Psoas muscle (tissue), 8 donors: ENCODE data around the gene IPO9. TPM values are rescaled to one million over a fixed set of nuclear protein-coding genes. Genes with fewer than 3 reads are reported as not detected.

Source experiments
- ATAC-seq, 4 donors: fragments of 200-7000 bp; cut with Tn5 transposase; one replicate each; pipeline ENCODE4 v1.9.1; 2020; ENCODE audit warnings: moderate library complexity in 3 of 4, mild to moderate bottlenecking in 2 of 4
- DNase-seq, 2 donors: peaks; one replicate each; pipeline ENCODE4 v3.0.0-alpha.2; 2020
- H3K27ac ChIP-seq: fragments of 200-600 bp; one replicate; pipeline ENCODE4 v1.8.0; 2022
- H3K27me3 ChIP-seq, 3 donors: fragments of 200-600 bp in 1 of 3; one replicate each; pipeline versions ENCODE4 v1.6.1 to v1.8.0; 2013 to 2022; ENCODE audit warnings: low read length in 2 of 3, mild to moderate bottlenecking in 2 of 3, moderate library complexity in 1 of 3; ENCODE audit not compliant: insufficient read depth in 3 of 3
- H3K36me3 ChIP-seq, 2 donors: fragments of 200-600 bp in 1 of 2; one replicate each; pipeline versions ENCODE4 v1.6.1 to v1.8.0; 2013 to 2022; ENCODE audit warnings: low read depth in 1 of 2, mild to moderate bottlenecking in 1 of 2, moderate library complexity in 1 of 2; ENCODE audit not compliant: insufficient read depth in 1 of 2
- H3K4me1 ChIP-seq: fragments of 200-600 bp; one replicate; pipeline ENCODE4 v1.8.0; 2022
- H3K4me3 ChIP-seq: fragments of 200-600 bp; one replicate; pipeline ENCODE4 v1.8.0; 2022; ENCODE audit warnings: mild to moderate bottlenecking
- H3K9me3 ChIP-seq: fragments of 200-600 bp; one replicate; pipeline ENCODE4 v1.8.0; 2022
- WGBS, 3 donors: extraction: QIAGEN DNeasy Blood & Tissue Kit; methylation state at CpG; one replicate each; pipeline versions ENCODE4 v1.1.6 to v1.1.7; 2013; 5-methylcytosine and 5-hydroxymethylcytosine counted together
- intact Hi-C, 2 donors: fragments of 100-400 bp; cut with DNase I; formaldehyde crosslinking; loops; one replicate each; pipeline versions ENCODE4 v1.11.0 to v1.14.2; 2022
- polyA plus RNA-seq, 3 donors: library from polyadenylated mRNA; stranded (reverse); fragments of 200-250 nt; gene quantifications; one replicate each; pipeline ENCODE4 v1.2.3, GENCODE V29; 2013
- total RNA-seq, 4 donors: library from RNA; stranded (reverse); fragmentation: NEBNext Ultra II Directional in 2 of 4; extraction: Animal tissue kit (Norgen Biotek cat#: 25700) in 2 of 4; gene quantifications; one replicate each; pipeline versions ENCODE4 v1.2.1 to v1.2.4, GENCODE V29; 2021 to 2023
- TF ChIP-seq, protein P1 (sequence below): fragments of 200-600 bp; IDR thresholded peaks from one replicate; pipeline ENCODE4 v1.8.0; 2022; ENCODE audit warnings: antibody characterized with exemption
- donor health status: healthy with polysubstance abuse.
- donor health status: DM: no; HTN: no; CAD: no; lungs with moderate emphysema.
- donor health status: Bipolar disorder and iron deficiency.
- donor health status: healthy.
- donor health status: DM: yes; HTN: yes; CAD: no.
- donor health status: DM: no; HTN: no; CAD: no.
- donor health status: DM: no; HTN: no; CAD: no.
- donor health status: DM: yes; HTN: yes; CAD: no.

IPO9 gene
- total and polyA plus RNA-seq, 7 donors, result 6.6 to 26.9 (median 20.1) TPM

DNA sequence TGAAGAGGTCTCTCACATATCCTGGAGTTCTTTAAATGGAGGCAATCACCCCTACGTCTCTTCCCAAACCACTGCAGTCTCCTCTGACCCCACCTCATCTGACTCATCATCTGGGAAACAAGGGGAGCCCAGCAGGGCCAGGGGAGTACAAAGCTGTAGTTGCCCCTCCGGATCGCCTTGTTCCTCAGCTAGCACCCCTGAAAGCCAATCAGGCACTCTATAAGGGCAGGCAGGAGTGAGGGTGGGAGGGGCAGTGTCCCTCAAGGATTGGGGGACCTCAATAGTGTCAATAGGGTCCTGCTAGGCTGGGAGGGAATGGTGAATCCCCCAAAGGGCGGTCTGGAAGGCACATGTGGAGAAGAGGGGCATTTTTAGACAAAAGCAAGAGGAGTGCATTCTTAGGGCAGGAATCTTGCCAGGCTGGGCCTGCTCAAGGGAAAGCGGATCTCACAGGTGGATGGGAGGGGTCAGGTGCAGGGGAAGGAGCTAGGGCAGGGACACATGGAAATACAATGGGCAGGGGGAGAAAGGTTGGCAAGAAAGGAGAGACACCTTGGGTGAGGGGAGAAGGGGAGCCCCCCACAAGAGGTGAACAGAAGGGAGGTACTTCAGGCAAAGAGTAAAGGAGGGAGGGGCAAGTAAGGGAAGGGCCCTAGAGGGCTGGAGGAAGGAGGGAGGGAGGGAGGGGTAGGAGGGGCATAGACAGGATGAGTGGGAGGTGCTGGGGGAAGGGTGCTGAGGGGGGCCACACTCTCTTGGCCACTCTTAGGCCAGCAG, 65.6 kb downstream of the IPO9 start:
- WGBS, 3 donors, result 53 to 83% (median 58%) methylated on average over 5 of the region's 5 CpGs
- TF ChIP-seq, protein P1, sequence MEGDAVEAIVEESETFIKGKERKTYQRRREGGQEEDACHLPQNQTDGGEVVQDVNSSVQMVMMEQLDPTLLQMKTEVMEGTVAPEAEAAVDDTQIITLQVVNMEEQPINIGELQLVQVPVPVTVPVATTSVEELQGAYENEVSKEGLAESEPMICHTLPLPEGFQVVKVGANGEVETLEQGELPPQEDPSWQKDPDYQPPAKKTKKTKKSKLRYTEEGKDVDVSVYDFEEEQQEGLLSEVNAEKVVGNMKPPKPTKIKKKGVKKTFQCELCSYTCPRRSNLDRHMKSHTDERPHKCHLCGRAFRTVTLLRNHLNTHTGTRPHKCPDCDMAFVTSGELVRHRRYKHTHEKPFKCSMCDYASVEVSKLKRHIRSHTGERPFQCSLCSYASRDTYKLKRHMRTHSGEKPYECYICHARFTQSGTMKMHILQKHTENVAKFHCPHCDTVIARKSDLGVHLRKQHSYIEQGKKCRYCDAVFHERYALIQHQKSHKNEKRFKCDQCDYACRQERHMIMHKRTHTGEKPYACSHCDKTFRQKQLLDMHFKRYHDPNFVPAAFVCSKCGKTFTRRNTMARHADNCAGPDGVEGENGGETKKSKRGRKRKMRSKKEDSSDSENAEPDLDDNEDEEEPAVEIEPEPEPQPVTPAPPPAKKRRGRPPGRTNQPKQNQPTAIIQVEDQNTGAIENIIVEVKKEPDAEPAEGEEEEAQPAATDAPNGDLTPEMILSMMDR, result no peak
- peaks cover 57% of the 10 kb centered on the region for H3K4me1 ChIP-seq
- no peaks in the 10 kb centered on the region for H3K27me3 ChIP-seq
- DNase-seq (no peak), ATAC-seq (no peak)
- no peak overlapping the region for H3K4me3 ChIP-seq
- peak overlapping the region; percentile 95 for H3K27ac ChIP-seq
- H3K9me3 ChIP-seq, result no peaks in the 10 kb centered on the region
- intact Hi-C loops, result loop anchor here (5.0 to 10.0 kb wide), 2 partner anchors 63 to 240 kb away; partner anchors contain the start of gene TIMM17A (in 2 of the 2)
- H3K36me3 ChIP-seq, result peaks cover 0 to 44% of the 10 kb centered on the region in 2 donors

DNA sequence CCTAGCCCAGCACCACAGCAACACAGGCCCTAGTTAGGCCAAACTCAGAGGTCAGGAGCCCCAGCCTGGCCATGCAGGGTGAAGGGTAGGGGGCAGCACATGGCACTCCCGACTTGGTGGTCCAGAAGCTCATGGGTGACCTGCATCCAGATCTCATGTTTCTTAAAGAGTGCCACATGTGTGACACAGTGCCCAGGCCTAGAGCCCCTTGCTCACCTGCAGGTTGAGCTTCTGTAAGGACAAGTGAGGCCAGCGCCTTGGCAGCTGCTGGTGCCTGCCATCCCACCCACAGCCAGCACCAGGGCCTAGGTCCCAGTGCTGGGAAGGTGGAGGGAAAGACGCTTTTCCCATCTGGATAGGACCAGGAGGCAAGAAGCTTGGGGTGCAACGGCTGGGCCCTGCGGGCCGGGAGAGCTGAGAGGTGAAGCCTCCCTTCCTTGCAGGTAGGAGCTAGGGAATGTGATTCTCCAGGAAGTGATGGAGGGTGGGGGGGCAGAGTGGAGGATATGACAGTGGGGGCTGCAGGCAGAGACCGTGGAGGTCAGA, 66.2 kb downstream of the IPO9 start:
- Histone ChIP-seq H3K27ac (peak overlapping the region; percentile 95), H3K36me3 (peaks cover 0 to 44% of the 10 kb centered on the region in 2 donors), H3K4me3 (no peak overlapping the region), H3K4me1 (peaks cover 50% of the 10 kb centered on the region), H3K27me3 (no peaks in the 10 kb centered on the region), H3K9me3 (no peaks in the 10 kb centered on the region)
- DNase-seq, result no peak
- 49 to 68% (median 52%) methylated on average over 7 of the region's 7 CpGs for WGBS, 3 donors
- ATAC-seq, result no peak
- TF ChIP-seq, protein P1, result no peak
- intact Hi-C loops, result loop anchor here (5.0 to 10.0 kb wide), 2 partner anchors 62 to 240 kb away; partner anchors contain the start of gene TIMM17A (in 2 of the 2)

DNA sequence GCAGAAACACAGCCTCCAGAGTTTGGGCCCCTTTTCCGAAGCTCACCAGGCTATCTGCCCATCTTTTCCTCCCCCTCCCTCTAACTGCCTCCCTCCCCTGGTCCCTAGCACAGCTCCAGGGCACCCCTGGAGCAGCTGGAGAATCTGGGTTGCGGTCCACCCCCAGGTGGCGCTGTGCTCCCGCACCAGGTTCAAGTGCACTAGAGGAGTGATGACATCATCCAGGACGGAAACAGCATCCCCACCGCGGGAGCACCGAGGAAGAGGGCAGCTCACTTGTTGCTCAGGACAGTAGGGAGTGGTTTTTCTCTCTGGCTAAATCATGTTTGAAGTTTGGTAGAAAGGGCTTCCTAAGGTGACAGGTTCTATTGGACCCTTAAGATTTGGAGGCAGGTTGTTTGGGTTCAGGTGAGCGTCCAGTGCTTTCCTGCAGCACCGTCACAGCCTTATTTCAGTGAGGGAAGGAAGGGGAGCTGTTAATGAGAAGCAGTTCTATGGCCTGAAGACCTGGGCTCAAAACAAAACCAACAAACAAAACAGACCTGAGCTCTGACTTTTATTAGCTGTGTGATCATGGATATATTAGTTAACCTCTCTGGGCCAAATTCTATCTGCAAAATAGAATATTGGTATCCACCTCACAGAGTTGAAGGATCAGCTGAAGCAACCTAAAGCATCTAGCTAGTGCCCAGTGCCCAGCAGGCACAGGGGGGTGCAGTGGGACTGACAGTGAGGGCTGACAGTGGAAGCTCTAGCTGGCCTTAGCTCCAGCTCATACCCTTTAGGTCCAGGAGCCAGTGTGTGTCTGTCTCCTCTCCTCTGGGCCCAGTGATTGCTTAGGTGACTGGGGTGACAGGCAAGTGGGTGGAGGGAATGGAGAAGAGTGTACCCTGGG, 67.2 kb downstream of the IPO9 start:
- 7 to 14% (median 10%) methylated on average over 10 of the region's 10 CpGs for WGBS, 3 donors
- Histone ChIP-seq H3K36me3 (peaks cover 0 to 51% of the 10 kb centered on the region in 2 donors), H3K27ac (peak overlapping the region; percentile 95), H3K9me3 (no peaks in the 10 kb centered on the region), H3K27me3 (no peaks in the 10 kb centered on the region), H3K4me3 (no peak overlapping the region), H3K4me1 (peaks cover 42% of the 10 kb centered on the region)
- DNase-seq, result peak; percentile 91 to 94
- ATAC-seq, result peak; percentile 92 to 93 (median 92)
- intact Hi-C loops, result loop anchor here (1.0 to 10.0 kb wide), 4 partner anchors 61 to 239 kb away; partner anchors contain the start of gene TIMM17A (in 2 of the 2)
- TF ChIP-seq, protein P1, result peak; percentile 97

DNA sequence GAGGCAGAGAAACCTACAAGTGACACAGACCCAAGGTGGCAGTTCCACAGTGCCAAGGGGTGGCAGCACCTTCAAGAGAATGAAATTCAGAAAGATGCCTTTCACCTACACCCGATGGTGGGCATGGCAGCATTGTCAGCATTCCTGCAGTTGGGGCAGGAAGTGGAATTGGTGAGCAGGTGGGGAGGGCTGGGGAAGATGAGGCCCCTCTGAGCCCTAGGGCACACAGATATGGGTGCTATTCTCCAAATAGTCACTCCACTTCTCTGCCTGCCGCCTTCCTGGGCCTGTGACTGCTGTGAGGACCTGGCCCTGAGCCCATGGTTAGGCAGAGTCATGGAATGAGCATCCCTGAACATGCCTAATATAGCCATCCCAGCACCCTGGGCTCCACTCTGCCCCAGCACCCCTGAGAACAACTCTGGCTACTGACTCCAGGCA, 68.0 kb downstream of the IPO9 start:
- peaks cover 38% of the 10 kb centered on the region for H3K4me1 ChIP-seq
- ATAC-seq, result peak; percentile 33 to 78 (median 62)
- no peak overlapping the region for H3K4me3 ChIP-seq
- no peaks in the 10 kb centered on the region for H3K9me3 ChIP-seq
- WGBS, 3 donors, result 20 to 36% (median 30%) methylated on average over 2 of the region's 2 CpGs
- H3K27me3 ChIP-seq, result no peaks in the 10 kb centered on the region
- peak overlapping the region; percentile 95 for H3K27ac ChIP-seq
- TF ChIP-seq, protein P1, result no peak
- peak in 1 of 2 donors; percentile 76 for DNase-seq
- intact Hi-C loops, result loop anchor here (1.0 to 10.0 kb wide), 4 partner anchors 60 to 238 kb away; partner anchors contain the start of gene TIMM17A (in 2 of the 2)
- H3K36me3 ChIP-seq, result peaks cover 0 to 51% of the 10 kb centered on the region in 2 donors
